Dendritic cell treated with granulocyte-macrophage colony-stimulating factor and Interleukin-4, amounts not matched to agents 40 ng/mL and 50 ng/mL, for 4 days (primary cell): ENCODE results near the gene SCFD2.
A peak's percentile ranks its signal among the peaks of the same experiment; 100 is the strongest.

Source experiments
- H3K27ac Mint-ChIP-seq: one replicate; pipeline ENCODE4 v1.8.0; 2022; ENCODE audit warnings: mild to moderate bottlenecking, mixed read lengths
- H3K27me3 Mint-ChIP-seq: one replicate; pipeline ENCODE4 v1.8.0; 2022; ENCODE audit warnings: mild to moderate bottlenecking, mixed read lengths
- H3K36me3 Mint-ChIP-seq: one replicate; pipeline ENCODE4 v1.8.0; 2022; ENCODE audit warnings: low read depth, mixed read lengths
- H3K4me1 Mint-ChIP-seq: one replicate; pipeline ENCODE4 v1.8.0; 2022; ENCODE audit warnings: low read depth, mixed read lengths
- H3K4me3 Mint-ChIP-seq: one replicate; pipeline ENCODE4 v1.8.0; 2022; ENCODE audit warnings: mild to moderate bottlenecking, moderate library complexity, mixed read lengths
- H3K9me3 Mint-ChIP-seq: one replicate; pipeline ENCODE4 v1.8.0; 2022; ENCODE audit warnings: mixed read lengths
- intact Hi-C: fragments of 100-400 bp; cut with micrococcal nuclease; formaldehyde crosslinking; loops from one replicate; pipeline ENCODE4 v1.15.0; 2022

SCFD2 gene

DNA sequence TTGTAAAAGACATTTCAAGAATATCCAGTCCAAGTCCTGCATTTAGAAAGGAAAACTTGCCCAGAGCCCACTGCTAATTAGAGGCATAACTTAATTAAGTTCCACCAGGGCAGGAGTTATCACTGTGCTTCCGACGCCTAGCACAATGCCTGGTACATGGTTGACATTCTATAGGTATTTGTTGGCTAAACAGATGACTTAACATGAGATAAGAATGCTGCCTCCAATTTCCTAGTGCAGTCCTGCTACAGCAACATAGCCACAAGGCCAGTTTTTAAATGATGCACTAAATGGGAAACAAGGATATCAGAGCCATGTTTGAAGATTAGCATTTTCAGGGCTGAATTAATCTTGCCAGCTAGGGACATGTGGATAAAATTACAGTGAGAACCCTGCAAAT, 339.6 kb downstream of the SCFD2 start:
- H3K36me3 Mint-ChIP-seq, result no peaks in the 10 kb centered on the region
- no peak overlapping the region for H3K27ac Mint-ChIP-seq
- H3K4me1 Mint-ChIP-seq, result no peaks in the 10 kb centered on the region
- intact Hi-C loops, result no loop called here
- H3K4me3 Mint-ChIP-seq, result no peak overlapping the region
- peaks cover 3% of the 10 kb centered on the region for H3K9me3 Mint-ChIP-seq
- no peaks in the 10 kb centered on the region for H3K27me3 Mint-ChIP-seq

- H3K4me1 Mint-ChIP-seq, result no peaks in the 10 kb centered on the region
- no peaks in the 10 kb centered on the region for H3K36me3 Mint-ChIP-seq
- no peak overlapping the region for H3K4me3 Mint-ChIP-seq
- intact Hi-C loops, result no loop called here
- no peak overlapping the region for H3K27ac Mint-ChIP-seq
- H3K27me3 Mint-ChIP-seq, result no peaks in the 10 kb centered on the region
- H3K9me3 Mint-ChIP-seq, result no peaks in the 10 kb centered on the region
Observed at GRCh38 chr4:53023677-53024299, 342.1 kb downstream of the SCFD2 start.

GRCh38 chr4:53022513-53023100, 343.3 kb downstream of the SCFD2 start:
- H3K9me3 Mint-ChIP-seq, result no peaks in the 10 kb centered on the region
- H3K4me3 Mint-ChIP-seq, result no peak overlapping the region
- intact Hi-C loops, result no loop called here

GRCh38 chr4:53021754-53022512, 343.9 kb downstream of the SCFD2 start:
- intact Hi-C loops, result no loop called here
- Mint-ChIP-seq H3K9me3 (no peaks in the 10 kb centered on the region), H3K36me3 (no peaks in the 10 kb centered on the region), H3K4me3 (no peak overlapping the region), H3K27me3 (no peaks in the 10 kb centered on the region), H3K4me1 (peaks cover 9% of the 10 kb centered on the region), H3K27ac (no peak overlapping the region)

More at GRCh38 chr4:53022513-53023100, 343.3 kb downstream of the SCFD2 start:
- Mint-ChIP-seq H3K27ac (no peak overlapping the region), H3K4me1 (peaks cover 3% of the 10 kb centered on the region), H3K27me3 (no peaks in the 10 kb centered on the region), H3K36me3 (no peaks in the 10 kb centered on the region)

DNA sequence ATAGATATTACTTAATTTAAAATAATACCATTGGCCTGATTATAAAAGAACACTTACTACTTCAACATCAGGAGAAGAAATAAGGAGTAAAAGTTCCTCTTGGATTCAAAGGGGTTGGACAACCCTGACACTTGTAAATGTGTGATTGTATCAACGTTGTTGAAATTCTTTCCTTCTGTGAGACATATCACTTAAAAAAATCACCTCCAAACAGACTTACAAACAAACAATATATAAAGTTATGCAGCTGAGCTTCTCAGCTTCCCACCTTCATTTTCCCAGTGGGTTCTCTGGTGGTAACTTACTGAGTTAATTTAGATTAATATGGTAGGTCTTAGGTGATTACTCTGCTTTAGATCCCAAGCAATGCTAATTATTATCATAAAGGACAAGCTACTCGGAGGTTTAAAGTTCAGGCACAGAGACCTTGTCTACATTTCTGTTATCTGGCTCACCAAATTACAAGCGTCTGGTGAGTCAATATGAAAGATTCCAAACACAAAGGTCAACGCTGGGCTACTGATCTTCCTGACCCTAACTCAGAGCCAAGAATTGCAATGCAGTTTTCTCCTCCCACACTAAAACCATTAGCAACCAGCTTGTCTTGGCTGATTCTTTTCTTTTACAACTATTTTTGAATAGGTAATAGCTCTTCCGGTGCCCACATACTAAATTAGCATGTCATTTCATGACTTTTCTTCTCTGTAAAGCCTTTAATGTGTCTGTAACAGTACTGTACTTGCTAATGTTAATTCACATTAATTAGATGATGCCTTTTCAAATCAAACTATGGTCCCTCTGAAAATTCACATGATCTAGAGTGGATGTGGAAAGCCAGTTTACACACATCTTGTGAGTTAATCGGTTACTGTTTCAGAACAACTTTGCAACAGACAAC, 346.1 kb downstream of the SCFD2 start:
- H3K36me3 Mint-ChIP-seq, result no peaks in the 10 kb centered on the region
- no peak overlapping the region for H3K27ac Mint-ChIP-seq
- intact Hi-C loops, result loop anchor here (5.0 kb wide), 1 partner anchor 1213 kb away; no protein-coding TSS in a partner anchor
- H3K9me3 Mint-ChIP-seq, result no peaks in the 10 kb centered on the region
- H3K27me3 Mint-ChIP-seq, result no peaks in the 10 kb centered on the region
- H3K4me1 Mint-ChIP-seq, result peaks cover 11% of the 10 kb centered on the region
- no peak overlapping the region for H3K4me3 Mint-ChIP-seq

- H3K4me1 Mint-ChIP-seq, result peaks cover 11% of the 10 kb centered on the region
- no peaks in the 10 kb centered on the region for H3K27me3 Mint-ChIP-seq
- H3K27ac Mint-ChIP-seq, result no peak overlapping the region
- no peaks in the 10 kb centered on the region for H3K9me3 Mint-ChIP-seq
- intact Hi-C loops, result loop anchor here (5.0 kb wide), 1 partner anchor 1214 kb away; no protein-coding TSS in a partner anchor
- no peaks in the 10 kb centered on the region for H3K36me3 Mint-ChIP-seq
- no peak overlapping the region for H3K4me3 Mint-ChIP-seq
Observed at GRCh38 chr4:53018471-53018870, 347.4 kb downstream of the SCFD2 start.

DNA sequence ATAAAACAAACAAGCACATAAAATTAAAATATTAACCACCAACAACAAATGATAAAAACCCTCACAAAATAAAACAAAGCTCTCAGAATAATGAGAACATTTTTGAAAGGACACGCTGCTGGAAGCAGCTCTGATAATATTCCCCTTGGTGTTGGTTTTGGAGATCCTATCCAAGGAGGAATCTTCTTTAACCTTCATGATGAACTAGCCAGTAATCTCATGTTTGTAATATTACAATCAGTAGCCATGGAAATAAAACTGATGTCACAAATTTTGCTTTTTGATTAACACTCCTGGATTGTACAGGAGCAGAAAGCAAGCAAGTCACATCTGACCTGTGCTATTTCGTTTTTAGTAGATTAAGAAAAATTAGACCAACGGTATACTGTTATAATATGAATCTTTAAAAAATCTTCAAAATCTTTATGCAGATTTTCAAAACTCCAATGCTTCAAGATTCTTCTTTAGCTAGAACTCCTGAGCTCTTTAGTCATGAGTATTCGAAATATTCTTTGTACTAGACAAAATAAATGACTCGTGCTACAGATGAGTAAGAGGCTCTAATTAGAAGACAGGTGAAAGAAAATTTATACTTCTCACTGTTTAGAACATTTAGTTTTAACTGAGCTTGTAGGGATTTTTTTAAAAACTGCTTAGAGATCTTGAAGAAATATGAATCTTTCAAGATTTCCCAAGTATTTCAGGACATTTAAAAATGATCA, 349.6 kb downstream of the SCFD2 start:
- H3K4me1 Mint-ChIP-seq, result peaks cover 21% of the 10 kb centered on the region
- no peaks in the 10 kb centered on the region for H3K36me3 Mint-ChIP-seq
- H3K9me3 Mint-ChIP-seq, result no peaks in the 10 kb centered on the region
- intact Hi-C loops, result loop anchor here (5.0 kb wide), 1 partner anchor 1216 kb away; no protein-coding TSS in a partner anchor
- no peaks in the 10 kb centered on the region for H3K27me3 Mint-ChIP-seq
- H3K4me3 Mint-ChIP-seq, result no peak overlapping the region
- no peak overlapping the region for H3K27ac Mint-ChIP-seq

GRCh38 chr4:53015681-53016080, 350.2 kb downstream of the SCFD2 start:
- H3K27ac Mint-ChIP-seq, result no peak overlapping the region
- H3K4me1 Mint-ChIP-seq, result peaks cover 21% of the 10 kb centered on the region
- no peaks in the 10 kb centered on the region for H3K9me3 Mint-ChIP-seq
- H3K27me3 Mint-ChIP-seq, result no peaks in the 10 kb centered on the region
- no peak overlapping the region for H3K4me3 Mint-ChIP-seq
- H3K36me3 Mint-ChIP-seq, result no peaks in the 10 kb centered on the region
- intact Hi-C loops, result loop anchor here (5.0 kb wide), 1 partner anchor 1217 kb away; no protein-coding TSS in a partner anchor

- no peaks in the 10 kb centered on the region for H3K9me3 Mint-ChIP-seq
- no peak overlapping the region for H3K27ac Mint-ChIP-seq
- intact Hi-C loops, result loop anchor here (5.0 kb wide), 1 partner anchor 1217 kb away; no protein-coding TSS in a partner anchor
- H3K4me1 Mint-ChIP-seq, result peaks cover 21% of the 10 kb centered on the region
- H3K4me3 Mint-ChIP-seq, result no peak overlapping the region
- H3K36me3 Mint-ChIP-seq, result no peaks in the 10 kb centered on the region
- H3K27me3 Mint-ChIP-seq, result no peaks in the 10 kb centered on the region
Observed at GRCh38 chr4:53014881-53015280, 351.0 kb downstream of the SCFD2 start.

GRCh38 chr4:53013873-53014775, 351.7 kb downstream of the SCFD2 start:
- Mint-ChIP-seq H3K4me1 (peaks cover 21% of the 10 kb centered on the region), H3K9me3 (no peaks in the 10 kb centered on the region), H3K4me3 (no peak overlapping the region), H3K36me3 (no peaks in the 10 kb centered on the region), H3K27ac (no peak overlapping the region), H3K27me3 (no peaks in the 10 kb centered on the region)
- intact Hi-C loops, result no loop called here

DNA sequence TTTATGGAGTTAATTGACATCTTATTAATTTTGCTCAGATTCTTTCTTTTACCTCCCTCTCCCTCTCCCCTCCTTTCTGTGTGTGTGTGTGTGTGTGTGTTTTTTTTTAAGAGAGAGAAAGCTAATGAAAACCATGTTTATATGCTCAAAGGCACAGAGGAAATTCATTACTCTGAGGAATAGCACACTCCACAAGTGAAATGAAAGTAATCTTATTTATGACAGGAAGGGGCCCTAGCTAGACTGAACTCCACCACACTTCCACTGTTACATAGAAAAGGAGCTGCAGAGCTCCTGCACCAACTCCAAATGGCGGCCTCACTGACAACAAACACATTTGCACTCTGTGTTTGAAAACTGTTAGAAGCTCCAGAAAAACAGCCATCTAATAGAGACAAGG, 353.1 kb downstream of the SCFD2 start:
- intact Hi-C loops, result no loop called here
- H3K4me3 Mint-ChIP-seq, result no peak overlapping the region
- peaks cover 20% of the 10 kb centered on the region for H3K4me1 Mint-ChIP-seq
- peak overlapping the region; percentile 18 for H3K27ac Mint-ChIP-seq
- H3K27me3 Mint-ChIP-seq, result no peaks in the 10 kb centered on the region
- peaks cover 5% of the 10 kb centered on the region for H3K9me3 Mint-ChIP-seq
- H3K36me3 Mint-ChIP-seq, result peaks cover 3% of the 10 kb centered on the region

DNA sequence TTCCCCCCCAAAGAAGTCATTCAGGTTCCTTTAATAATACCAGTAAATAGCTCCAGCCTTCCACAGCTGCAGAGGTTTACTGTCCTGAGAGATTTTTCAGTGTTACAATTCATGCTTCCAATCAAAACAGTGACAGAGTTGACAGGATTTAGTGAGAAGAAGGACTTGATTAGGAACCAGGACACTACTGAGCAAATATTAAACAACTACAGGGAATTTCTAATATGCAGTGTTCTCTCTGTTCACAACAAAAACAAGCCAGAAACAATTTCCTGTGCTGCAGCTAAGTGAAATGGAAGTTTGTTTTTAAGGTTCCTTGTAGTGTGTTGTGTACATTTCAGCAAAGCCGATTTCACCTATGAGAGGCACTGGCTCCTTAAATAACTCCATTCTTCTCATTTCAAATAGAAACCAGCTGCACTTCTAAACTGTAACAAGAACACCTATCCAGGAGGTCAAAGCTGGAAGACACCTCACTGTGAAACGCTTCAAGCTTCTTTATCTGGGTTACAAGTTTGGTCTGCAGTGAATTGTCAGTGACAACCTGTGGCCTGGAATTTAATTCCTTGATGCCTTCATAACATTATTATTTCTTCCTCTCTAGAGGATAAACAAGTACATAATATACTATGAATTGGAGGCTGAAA, 354.5 kb downstream of the SCFD2 start:
- H3K36me3 Mint-ChIP-seq, result peaks cover 12% of the 10 kb centered on the region
- H3K27me3 Mint-ChIP-seq, result no peaks in the 10 kb centered on the region
- H3K4me3 Mint-ChIP-seq, result no peak overlapping the region
- peaks cover 11% of the 10 kb centered on the region for H3K4me1 Mint-ChIP-seq
- intact Hi-C loops, result no loop called here
- no peak overlapping the region for H3K27ac Mint-ChIP-seq
- H3K9me3 Mint-ChIP-seq, result peaks cover 16% of the 10 kb centered on the region
